ENCODE measurements around the gene GPR17. TPM values are rescaled to one million over a fixed set of nuclear protein-coding genes. Genes with fewer than 3 reads are reported as not detected.

The GPR17 gene
- 0.31 TPM for total RNA-seq

- peak; percentile 39 for DNase-seq
Measured at GRCh38 chr2:127645395-127646291, at the start of gene GPR17. GPR17 (plus strand) TSS chr2:127646153; CDS start chr2:127650736, 4,583 bp downstream.

DNA sequence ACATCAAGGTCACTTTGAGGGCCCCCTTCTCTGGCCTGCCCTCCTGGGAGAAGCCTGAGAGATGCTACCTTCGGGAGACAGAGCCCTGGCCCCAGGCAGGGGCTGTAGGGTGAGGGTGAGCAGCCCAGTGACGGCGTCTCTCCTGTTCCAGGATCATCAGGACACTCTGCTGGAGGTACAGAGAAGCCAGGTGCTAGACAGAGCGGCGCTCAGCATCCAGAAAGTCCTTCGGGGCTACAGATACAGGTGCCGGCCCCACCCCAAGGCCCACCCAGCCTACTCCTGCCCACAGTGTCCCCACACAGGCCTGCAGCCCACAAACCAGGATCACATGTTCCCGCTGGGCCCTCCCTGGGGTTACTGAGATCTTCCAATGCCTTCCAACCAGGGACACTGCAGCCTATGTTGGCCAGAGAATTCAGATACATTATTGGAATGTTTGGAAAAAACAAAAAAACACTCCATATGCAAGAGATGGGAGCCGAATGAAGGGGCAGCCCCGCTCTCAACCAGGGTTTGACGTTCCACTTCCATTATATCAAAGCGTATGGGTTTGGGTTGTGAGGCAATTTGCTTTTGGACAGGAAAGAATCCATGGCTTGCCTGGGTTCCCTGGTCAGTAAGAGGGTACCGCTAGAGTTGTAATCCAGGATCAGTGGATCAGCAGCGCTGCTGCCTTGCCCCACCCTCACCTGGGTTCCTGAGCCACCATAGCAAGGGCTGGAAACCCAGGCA is 49.5 kb upstream of the GPR17 start:
- DNase-seq, result no peak

GRCh38 chr2:127597046-127597983 is 48.6 kb upstream of the GPR17 start:
- no peak for DNase-seq

GRCh38 chr2:127597984-127598380 is 48.0 kb upstream of the GPR17 start:
- no peak for DNase-seq

DNA sequence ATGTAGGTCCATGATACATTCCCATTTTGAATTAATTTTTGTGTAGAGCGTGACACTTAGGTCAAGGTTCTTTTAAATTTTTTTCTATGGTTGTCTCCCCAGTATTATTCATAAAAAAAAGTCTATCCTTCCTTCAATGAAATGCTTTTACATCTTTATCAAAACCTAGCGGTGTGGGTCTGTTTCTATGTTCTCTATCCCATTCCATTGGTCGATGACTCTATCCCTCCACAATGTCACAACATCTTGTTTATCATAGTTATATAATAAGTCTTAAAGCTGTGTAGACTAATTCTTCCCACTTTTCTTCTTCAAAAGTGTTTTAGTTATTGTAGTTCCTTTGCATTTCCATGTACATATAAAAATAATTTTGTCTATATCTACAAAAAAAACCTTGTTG is 47.2 kb upstream of the GPR17 start:
- no peak for DNase-seq

GRCh38 chr2:127599211-127599610 is 46.7 kb upstream of the GPR17 start:
- no peak for DNase-seq

DNA sequence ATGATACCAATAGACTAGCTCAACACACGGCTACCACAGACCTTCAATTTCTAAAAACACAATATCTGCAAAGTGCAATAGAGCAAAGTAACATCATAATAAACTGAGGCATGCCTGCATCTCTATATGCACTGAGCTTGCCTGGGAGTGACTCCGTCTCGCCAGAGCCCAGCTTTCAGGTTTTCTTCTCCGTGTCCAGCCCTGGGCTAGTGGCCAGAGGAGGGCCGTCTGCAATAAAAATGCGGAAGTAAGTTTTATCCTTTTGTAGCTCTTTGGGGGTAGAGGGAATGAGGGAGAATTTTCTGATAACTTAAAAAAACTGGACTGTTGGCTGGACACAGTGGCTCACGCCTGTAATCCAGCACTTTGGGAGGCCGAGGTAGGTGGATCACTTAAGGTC is 41.0 kb upstream of the GPR17 start:
- DNase-seq, result no peak

DNA sequence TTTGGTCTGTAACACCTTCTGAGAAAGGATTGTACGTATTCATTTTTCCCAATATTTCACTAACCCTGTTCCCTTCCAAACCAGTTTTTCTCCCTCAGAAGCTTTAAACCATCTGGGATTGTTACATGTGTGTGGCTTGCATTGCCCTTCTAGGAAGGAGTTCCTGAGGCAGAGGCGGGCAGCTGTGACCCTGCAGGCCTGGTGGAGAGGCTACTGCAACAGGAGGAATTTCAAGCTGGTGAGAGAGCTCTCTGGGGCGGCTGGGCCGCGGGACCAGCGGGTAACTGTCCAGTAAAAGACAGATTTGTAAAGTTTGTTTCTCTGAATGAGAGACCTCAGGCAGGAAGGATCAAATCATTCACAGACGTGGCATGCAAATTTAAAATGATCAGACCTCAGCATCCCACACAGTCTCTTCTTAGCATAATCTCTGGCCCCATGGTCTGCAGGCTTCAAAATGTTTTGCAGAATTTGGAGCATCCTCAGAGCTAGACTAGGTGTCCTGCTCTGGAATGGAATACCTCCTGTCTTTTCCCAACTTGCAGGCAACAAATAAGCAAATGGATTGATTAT is 40.2 kb upstream of the GPR17 start:
- no peak for DNase-seq

DNA sequence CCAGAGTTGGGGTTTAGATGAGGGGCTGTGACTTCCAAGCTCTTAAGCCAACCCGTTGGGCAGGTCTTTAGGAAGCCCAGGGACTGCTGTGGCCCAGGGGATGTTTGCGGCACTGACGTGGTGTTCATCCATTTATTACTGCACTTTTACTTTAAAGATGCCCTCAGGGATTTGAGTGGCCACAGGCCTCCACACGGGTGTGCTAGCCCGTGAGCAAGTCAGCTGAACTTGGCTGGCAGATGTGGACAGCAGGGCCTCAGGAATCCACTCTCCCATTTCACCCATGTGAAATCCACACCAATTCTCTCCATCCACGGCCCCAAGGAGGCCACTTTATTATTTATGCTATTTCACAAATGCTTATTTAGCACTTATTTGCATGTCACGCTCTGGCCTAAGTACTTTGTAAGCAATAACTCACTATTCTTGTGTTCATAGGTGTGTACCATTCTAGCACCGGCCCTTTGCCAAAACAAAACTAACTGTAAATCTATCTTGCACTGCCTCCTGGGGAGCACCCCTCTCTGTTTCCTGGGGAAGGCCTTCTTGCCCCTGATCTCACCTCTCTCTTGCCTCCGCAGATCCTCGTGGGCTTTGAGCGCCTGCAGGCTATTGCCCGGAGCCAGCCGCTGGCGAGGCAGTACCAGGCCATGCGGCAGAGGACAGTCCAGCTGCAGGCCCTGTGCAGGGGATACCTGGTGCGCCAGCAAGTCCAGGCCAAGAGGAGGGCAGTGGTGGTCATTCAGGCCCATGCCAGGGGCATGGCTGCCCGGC is 39.1 kb upstream of the GPR17 start:
- no peak for DNase-seq

DNA sequence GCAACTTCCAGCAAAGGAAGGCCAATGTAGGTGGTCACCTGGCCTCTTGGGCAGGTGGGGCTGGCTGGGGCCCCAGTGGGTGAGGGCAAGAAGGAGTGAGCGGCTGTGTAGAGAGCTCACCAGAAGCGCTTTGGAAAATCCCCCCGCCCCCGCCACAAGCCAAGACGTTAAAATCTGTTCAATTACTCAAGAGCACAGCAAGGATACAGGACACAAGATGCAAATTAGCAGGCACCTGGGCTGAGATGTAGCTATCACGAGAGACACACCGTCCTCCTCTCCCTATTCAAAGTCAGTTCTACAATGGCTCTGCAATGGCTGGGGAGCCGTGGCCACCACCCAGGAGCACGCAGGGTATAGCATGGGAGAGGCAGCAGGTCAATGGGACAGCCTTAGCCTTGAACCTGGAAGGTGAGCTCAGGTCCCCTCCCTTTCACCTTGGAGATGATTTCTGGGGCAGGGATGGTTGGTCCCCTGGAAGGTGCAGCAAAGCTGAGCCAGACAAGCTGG is 38.5 kb upstream of the GPR17 start:
- DNase-seq, result no peak

- DNase-seq, result no peak
Measured at GRCh38 chr2:127608061-127609030, 37.6 kb upstream of the GPR17 start.

GRCh38 chr2:127609031-127609751 is 36.8 kb upstream of the GPR17 start:
- no peak for DNase-seq

DNA sequence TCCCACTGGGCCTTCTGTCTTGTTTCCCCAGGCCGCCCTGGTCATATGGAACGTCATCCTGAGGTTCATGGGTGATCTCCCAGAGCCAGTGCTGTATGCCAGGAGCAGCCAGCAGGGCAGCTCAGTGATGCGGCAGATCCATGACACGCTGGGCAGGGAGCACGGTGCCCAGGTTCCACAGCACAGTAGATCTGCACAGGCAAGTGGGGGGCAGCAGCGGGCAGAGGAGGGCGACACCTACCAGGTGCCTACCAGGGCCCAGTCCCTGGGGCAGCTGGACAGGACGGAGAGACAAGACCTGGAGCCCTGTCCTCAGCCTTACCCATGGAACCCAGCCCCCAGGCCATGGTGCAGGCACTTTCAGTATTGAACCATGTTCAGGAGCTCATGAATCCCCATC is 36.1 kb upstream of the GPR17 start:
- no peak for DNase-seq

DNA sequence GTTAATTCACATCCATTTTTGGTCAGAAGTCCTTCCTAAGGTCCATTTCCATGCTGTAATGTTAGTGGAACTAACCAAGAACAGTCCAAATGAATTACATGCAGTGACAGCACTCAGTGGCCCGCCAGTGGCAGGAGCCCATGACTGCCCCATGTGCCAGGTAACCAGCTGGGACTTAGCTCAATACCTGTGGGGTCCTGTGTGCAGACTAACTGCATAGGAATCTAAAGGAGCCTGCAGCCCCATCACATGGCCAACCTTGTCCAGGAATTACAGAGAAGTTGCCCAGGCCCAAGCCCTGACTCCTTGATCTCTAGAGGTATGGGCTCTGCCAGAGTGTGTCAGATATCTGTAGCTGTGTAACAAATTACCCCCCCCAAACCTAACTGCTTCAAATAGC is 35.4 kb upstream of the GPR17 start:
- no peak for DNase-seq

DNA sequence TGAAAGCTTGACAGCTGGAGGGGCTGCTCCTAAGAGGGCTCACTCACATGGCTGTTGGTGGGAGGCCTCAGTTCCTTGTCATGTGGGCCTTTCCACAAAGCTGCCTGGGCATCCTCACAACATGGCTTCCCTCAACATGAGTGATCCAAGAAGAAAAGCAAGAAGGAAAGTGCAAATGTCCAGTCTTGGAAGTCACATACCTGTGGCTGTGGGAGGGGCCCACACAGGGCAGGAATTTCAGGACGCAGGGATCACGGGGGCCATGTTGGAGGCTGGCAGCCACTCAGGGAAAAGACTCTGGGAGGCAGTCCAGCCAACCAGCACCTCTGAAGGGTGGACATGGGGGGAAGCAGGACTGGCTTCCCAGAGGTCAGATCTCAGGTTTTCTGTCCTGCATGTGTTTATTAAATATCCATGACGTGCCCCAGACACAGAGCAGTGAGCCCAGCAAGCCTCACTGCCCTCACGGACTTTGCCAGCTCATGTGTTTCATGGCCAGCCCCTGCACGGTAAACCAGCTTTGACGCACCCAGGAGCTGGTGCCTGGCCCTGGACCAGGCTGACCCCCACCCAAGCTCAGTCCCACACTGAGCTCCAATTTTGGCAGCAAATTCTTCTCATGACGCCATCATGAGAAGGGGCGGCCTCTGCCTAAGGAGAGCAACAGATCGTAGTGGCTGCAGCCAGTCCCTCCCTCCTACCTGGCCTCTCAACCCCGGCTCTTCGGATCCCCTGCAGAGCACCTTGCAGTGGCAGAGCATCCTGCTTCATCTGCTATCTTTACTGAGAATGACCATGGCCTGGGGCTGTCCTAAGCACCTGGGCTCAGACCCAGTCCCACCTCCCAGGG is 34.7 kb upstream of the GPR17 start:
- DNase-seq, result no peak

GRCh38 chr2:127612111-127612822 is 33.7 kb upstream of the GPR17 start:
- DNase-seq, result no peak

DNA sequence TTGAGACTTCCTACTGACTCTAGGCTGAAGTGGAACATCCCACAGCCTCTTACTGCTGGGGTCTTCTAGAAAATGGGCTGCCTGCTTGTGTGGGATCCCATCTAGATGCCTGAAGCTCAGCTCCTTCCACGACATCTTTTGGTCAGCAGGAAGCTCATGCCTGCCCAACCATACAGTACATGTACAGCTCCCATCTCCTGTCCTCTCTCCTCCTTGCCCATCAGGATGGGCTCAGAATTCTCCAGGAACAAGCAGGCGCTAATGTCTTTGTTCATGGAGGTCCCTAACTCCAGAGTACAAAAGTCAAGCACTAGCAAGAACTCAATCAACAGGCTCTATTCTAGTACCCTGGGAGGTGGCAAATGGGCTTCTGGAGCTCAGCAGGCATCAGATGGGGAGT is 31.7 kb upstream of the GPR17 start:
- DNase-seq, result no peak

Measured in tongue (tissue), 2 donors.